CD4-positive, alpha-beta T cell (primary cell): ENCODE measurements around the gene CLIC5. TPM values are rescaled to one million over a fixed set of nuclear protein-coding genes. Genes with fewer than 3 reads are reported as not detected.

ENCODE experiments used
- ATAC-seq: fragments of 200-7000 bp; cut with Tn5 transposase; one replicate; pipeline ENCODE4 v1.10.0; 2022; ENCODE audit warnings: mild to moderate bottlenecking; ENCODE audit not compliant: poor library complexity
- CTCF ChIA-PET: fragments of 350-600 bp; sonication (Branson Sonifier 250); formaldehyde crosslinking; loops from one replicate; lab custom pipeline; 2021; ENCODE audit warnings: antibody characterized with exemption, inconsistent platforms; lab: Charles Lee
- POLR2A ChIA-PET: fragments of 350-600 bp; sonication (Branson Sonifier 250); formaldehyde crosslinking; loops from one replicate; lab custom pipeline; 2021; ENCODE audit warnings: antibody characterized with exemption, inconsistent platforms; lab: Charles Lee
- DNase-seq, 14 experiments: peaks; one replicate each; pipeline ENCODE4 v3.0.0-alpha.2; 2013 to 2020; ENCODE audit warnings: mixed read lengths in 2 of 14
- H3K27ac ChIP-seq, 2 donors: one replicate each; pipeline versions ENCODE4 v1.5.1 to v1.7.0; 2013; ENCODE audit warnings: low read length in 2 of 2, low read depth in 1 of 2, mild to moderate bottlenecking in 1 of 2
- H3K27me3 ChIP-seq, 2 experiments: 1 replicate in 1 of 2; 2 replicates in 1 of 2; pipeline versions ENCODE4 v1.6.1 to v1.7.0; 2013; ENCODE audit warnings: low read length in 2 of 2, control low read depth in 1 of 2, mild to moderate bottlenecking in 1 of 2, moderate library complexity in 1 of 2; ENCODE audit not compliant: insufficient read depth in 2 of 2, control insufficient read depth in 1 of 2
- H3K36me3 ChIP-seq: one replicate; pipeline ENCODE4 v1.6.1; 2013; ENCODE audit warnings: low read length, control low read depth; ENCODE audit not compliant: insufficient read depth
- H3K4me1 ChIP-seq: one replicate; pipeline ENCODE4 v1.6.1; 2013; ENCODE audit warnings: low read length, control low read depth; ENCODE audit not compliant: insufficient read depth
- H3K4me3 ChIP-seq: one replicate; pipeline ENCODE4 v1.5.1; 2013; ENCODE audit warnings: mild to moderate bottlenecking, low read length, moderate library complexity
- H3K9me3 ChIP-seq, 2 experiments: 1 replicate in 1 of 2; 2 replicates in 1 of 2; pipeline versions ENCODE4 v1.6.1 to v1.7.0; 2013; ENCODE audit warnings: low read length in 2 of 2, mild to moderate bottlenecking in 2 of 2, control low read depth in 1 of 2, moderate library complexity in 1 of 2; ENCODE audit not compliant: control insufficient read depth in 1 of 2, insufficient read depth in 1 of 2
- H3K27ac Mint-ChIP-seq: one replicate; pipeline ENCODE4 v1.8.0; 2020; ENCODE audit warnings: mixed read lengths
- H3K27me3 Mint-ChIP-seq: one replicate; pipeline ENCODE4 v1.8.0; 2021; ENCODE audit warnings: mixed read lengths
- H3K36me3 Mint-ChIP-seq: one replicate; pipeline ENCODE4 v1.8.0; 2021; ENCODE audit warnings: low read depth, mixed read lengths
- H3K4me1 Mint-ChIP-seq: one replicate; pipeline ENCODE4 v1.8.0; 2021; ENCODE audit warnings: low read depth, mixed read lengths
- H3K4me3 Mint-ChIP-seq: one replicate; pipeline ENCODE4 v1.8.0; 2020; ENCODE audit warnings: mild to moderate bottlenecking, mixed read lengths
- H3K9me3 Mint-ChIP-seq: one replicate; pipeline ENCODE4 v1.8.0; 2020; ENCODE audit warnings: mixed read lengths
- intact Hi-C, 2 experiments: fragments of 100-400 bp; cut with DNase I in 1 of 2; cut with micrococcal nuclease in 1 of 2; formaldehyde crosslinking; loops; one replicate each; pipeline versions ENCODE4 v1.15.1 to v1.9.0; 2023 to 2025; cut with DNase I, micrococcal nuclease
- total RNA-seq, 174 experiments: library from RNA in 2 of 174; stranded (reverse) in 2 of 174; gene quantifications; one replicate each; pipeline ENCODE4 v1.2.3 and lab custom pipeline; 2021 to 2026
- TF ChIP-seq, protein P1 (sequence below): fragments of 200-600 bp; IDR thresholded peaks from one replicate; pipeline ENCODE4 v1.8.0; 2022; ENCODE audit warnings: antibody characterized with exemption, mild to moderate bottlenecking

The CLIC5 gene
- total RNA-seq, 2 experiments from 2014 or later: 2.5 to 2.8 TPM

GRCh38 chr6:45971287-45971686 is 44.4 kb downstream of the CLIC5 start:
- intact Hi-C loops: no loop called here
- H3K4me3 ChIP-seq: no peak overlapping the region
- TF ChIP-seq, protein P1, sequence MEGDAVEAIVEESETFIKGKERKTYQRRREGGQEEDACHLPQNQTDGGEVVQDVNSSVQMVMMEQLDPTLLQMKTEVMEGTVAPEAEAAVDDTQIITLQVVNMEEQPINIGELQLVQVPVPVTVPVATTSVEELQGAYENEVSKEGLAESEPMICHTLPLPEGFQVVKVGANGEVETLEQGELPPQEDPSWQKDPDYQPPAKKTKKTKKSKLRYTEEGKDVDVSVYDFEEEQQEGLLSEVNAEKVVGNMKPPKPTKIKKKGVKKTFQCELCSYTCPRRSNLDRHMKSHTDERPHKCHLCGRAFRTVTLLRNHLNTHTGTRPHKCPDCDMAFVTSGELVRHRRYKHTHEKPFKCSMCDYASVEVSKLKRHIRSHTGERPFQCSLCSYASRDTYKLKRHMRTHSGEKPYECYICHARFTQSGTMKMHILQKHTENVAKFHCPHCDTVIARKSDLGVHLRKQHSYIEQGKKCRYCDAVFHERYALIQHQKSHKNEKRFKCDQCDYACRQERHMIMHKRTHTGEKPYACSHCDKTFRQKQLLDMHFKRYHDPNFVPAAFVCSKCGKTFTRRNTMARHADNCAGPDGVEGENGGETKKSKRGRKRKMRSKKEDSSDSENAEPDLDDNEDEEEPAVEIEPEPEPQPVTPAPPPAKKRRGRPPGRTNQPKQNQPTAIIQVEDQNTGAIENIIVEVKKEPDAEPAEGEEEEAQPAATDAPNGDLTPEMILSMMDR: no peak
- CTCF ChIA-PET: no interaction called here
- no peaks in the 10 kb centered on the region for H3K27me3 ChIP-seq
- Mint-ChIP-seq H3K27me3 (no peaks in the 10 kb centered on the region), H3K4me1 (peaks cover 10% of the 10 kb centered on the region), H3K4me3 (no peak overlapping the region), H3K9me3 (no peaks in the 10 kb centered on the region), H3K27ac (no peak overlapping the region), H3K36me3 (no peaks in the 10 kb centered on the region)
- POLR2A ChIA-PET: no interaction called here
- ATAC-seq (no peak), DNase-seq (no peak)
- no peaks in the 10 kb centered on the region for H3K36me3 ChIP-seq
- H3K27ac ChIP-seq: no peak overlapping the region
- H3K4me1 ChIP-seq: no peaks in the 10 kb centered on the region
- H3K9me3 ChIP-seq: no peaks in the 10 kb centered on the region

DNA sequence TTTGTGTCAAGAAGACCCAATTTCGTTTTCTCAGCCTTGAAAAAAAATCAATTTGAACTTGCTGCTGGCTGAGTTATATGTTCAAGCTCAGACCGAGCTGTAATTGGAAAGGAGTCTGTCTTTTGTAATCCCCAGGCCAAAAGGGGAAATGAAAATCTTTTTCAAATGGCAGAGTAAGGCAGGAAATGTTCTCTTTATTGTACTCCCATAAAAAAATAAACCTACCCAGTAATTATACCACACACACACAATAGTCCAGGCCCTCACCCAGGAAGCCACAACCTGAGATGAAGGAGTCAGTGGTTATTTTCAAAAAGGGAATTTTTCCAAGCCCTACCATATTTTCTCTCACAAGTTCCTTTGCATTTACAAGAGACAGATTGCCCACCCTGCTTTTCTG is 45.3 kb downstream of the CLIC5 start:
- TF ChIP-seq, protein P1: no peak
- Mint-ChIP-seq H3K27me3 (no peaks in the 10 kb centered on the region), H3K4me1 (peaks cover 10% of the 10 kb centered on the region), H3K4me3 (no peak overlapping the region), H3K27ac (no peak overlapping the region), H3K9me3 (peaks cover 2% of the 10 kb centered on the region), H3K36me3 (no peaks in the 10 kb centered on the region)
- DNase-seq (no peak), ATAC-seq (no peak)
- no peak overlapping the region for H3K27ac ChIP-seq
- no peaks in the 10 kb centered on the region for H3K4me1 ChIP-seq
- POLR2A ChIA-PET: no interaction called here
- CTCF ChIA-PET: no interaction called here
- H3K27me3 ChIP-seq: no peaks in the 10 kb centered on the region
- H3K9me3 ChIP-seq: no peaks in the 10 kb centered on the region
- no peaks in the 10 kb centered on the region for H3K36me3 ChIP-seq
- no peak overlapping the region for H3K4me3 ChIP-seq
- intact Hi-C loops: no loop called here

- Mint-ChIP-seq H3K4me1 (peaks cover 10% of the 10 kb centered on the region), H3K4me3 (no peak overlapping the region), H3K27me3 (no peaks in the 10 kb centered on the region), H3K9me3 (peaks cover 6% of the 10 kb centered on the region), H3K27ac (no peak overlapping the region), H3K36me3 (no peaks in the 10 kb centered on the region)
- Histone ChIP-seq H3K36me3 (no peaks in the 10 kb centered on the region), H3K4me1 (no peaks in the 10 kb centered on the region), H3K27ac (no peak overlapping the region), H3K4me3 (no peak overlapping the region), H3K9me3 (no peaks in the 10 kb centered on the region), H3K27me3 (no peaks in the 10 kb centered on the region)
- intact Hi-C loops: no loop called here
- DNase-seq (no peak), ATAC-seq (no peak)
- TF ChIP-seq, protein P1: no peak
- ChIA-PET POLR2A (no interaction called here), CTCF (no interaction called here)
These were observed 45.8 kb downstream of the CLIC5 start for GRCh38 chr6:45969883-45970282.
